Omental fat pad (tissue), 4 donors: Measurements from ENCODE around the gene GPR155. TPM values are rescaled to one million over a fixed set of nuclear protein-coding genes. Genes with fewer than 3 reads are reported as not detected.
"Not testable (repeated sequence)": the region's sequence is repeated elsewhere in the genome, so short reads cannot be mapped to it uniquely, and the experiment has no call there.

Experiments used
- ATAC-seq: fragments of 150-250 bp; one replicate; pipeline ENCODE4 v1.9.1; 2016; ENCODE audit warnings: mild to moderate bottlenecking, moderate library complexity; ENCODE audit not compliant: low FRiP score
- DNase-seq: peaks from one replicate; pipeline ENCODE4 v3.0.0-alpha.2; 2019; ENCODE audit warnings: low spot score
- total RNA-seq, 4 donors: library from RNA; depleted of rRNA; stranded (reverse); fragments of >200 nt; gene quantifications; one replicate each; pipeline ENCODE4 v1.1.0, GENCODE V29; 2016
- TF ChIP-seq, protein P1 (sequence below), 3 donors: fragments of 450-650 bp; IDR thresholded peaks; one replicate each; pipeline ENCODE4 v1.5.1; 2016 to 2017; ENCODE audit warnings: antibody characterized with exemption in 3 of 3, mild to moderate bottlenecking in 3 of 3, moderate library complexity in 2 of 3

GPR155 gene
- total RNA-seq, 4 donors from 2014 or later = 3.6 to 8.0 (median 6.2) TPM

DNA sequence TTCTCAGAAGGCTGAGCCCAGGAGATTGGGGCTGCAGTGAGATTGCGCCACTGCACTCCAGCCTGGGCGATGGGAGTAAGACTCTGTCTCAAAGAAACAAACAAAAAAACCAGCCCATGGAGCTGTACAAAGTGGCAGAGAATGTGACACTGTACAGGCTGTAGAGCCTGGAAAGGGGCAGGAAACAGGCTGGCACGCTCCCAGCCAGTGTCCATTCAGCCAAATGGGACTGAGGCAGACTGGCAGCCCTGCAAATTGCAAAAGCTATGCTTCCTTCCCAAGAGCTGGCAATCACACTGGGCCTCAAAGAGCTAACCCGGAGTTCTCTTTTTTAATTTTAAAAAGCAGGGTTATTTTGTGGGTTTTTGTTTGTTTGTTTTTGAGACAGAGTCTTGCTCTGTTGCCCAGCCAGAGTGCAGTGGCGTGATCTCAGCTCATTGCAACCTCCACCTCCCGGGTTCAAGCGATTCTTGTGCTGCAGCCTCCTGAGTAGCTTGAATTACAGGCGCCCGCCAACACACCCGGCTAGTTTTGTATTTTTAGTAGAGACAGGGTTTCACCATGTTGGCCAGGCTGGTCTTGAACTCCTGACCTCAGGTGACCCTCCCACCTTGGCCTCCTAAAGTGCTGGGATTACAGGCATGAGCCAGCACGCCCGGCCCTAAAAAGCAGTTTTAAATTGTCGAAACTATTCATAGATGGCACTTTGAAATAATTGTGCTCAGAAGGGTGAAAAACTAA lies 48.5 kb downstream of the GPR155 start:
- TF ChIP-seq, protein P1, sequence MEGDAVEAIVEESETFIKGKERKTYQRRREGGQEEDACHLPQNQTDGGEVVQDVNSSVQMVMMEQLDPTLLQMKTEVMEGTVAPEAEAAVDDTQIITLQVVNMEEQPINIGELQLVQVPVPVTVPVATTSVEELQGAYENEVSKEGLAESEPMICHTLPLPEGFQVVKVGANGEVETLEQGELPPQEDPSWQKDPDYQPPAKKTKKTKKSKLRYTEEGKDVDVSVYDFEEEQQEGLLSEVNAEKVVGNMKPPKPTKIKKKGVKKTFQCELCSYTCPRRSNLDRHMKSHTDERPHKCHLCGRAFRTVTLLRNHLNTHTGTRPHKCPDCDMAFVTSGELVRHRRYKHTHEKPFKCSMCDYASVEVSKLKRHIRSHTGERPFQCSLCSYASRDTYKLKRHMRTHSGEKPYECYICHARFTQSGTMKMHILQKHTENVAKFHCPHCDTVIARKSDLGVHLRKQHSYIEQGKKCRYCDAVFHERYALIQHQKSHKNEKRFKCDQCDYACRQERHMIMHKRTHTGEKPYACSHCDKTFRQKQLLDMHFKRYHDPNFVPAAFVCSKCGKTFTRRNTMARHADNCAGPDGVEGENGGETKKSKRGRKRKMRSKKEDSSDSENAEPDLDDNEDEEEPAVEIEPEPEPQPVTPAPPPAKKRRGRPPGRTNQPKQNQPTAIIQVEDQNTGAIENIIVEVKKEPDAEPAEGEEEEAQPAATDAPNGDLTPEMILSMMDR (IDR thresholded peaks at IDR 0.05) = no peak
- DNase-seq = no peak
- no peak for ATAC-seq

DNA sequence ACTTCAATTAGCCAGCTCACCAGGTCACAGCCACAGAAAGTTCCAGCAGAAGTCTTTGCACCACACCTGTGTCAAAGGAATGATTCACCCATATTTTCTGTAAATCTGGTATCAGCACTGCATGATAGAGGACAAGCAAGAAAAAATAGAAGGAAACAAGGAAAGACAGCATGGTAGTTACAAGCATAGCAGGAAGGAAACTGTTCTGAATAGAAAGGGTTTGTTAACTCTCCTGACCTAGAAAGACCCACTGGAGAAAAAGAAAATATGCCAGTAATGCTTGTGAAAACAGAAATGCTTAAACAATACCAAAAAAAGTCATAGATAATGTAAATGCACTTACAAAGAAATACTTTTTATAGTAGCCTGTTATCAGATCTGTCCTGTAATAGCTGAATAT lies 50.5 kb downstream of the GPR155 start:
- DNase-seq (no peak), ATAC-seq (no peak)
- TF ChIP-seq, protein P1 (IDR thresholded peaks at IDR 0.05) = no peak

DNA sequence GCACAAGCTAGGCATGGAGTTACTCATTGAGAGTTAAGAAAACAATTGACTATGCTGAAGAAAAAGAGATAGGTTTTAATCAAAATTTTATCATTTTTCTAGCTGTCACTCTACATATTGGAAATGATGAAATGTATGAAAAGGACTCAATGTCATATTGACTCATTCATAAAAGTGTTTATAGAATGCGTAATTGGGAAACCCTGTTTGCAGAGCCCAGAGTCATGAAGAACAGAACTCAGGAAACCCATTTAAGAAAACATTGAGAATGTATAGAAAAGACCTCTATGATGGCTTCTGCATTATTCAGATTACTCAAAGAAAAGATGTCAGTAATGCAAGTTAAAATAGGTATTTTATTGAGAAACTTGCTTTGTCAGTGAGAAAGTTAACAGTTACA lies 54.9 kb downstream of the GPR155 start:
- ATAC-seq = no peak
- no peak for DNase-seq
- TF ChIP-seq, protein P1 (IDR thresholded peaks at IDR 0.05) = no peak

DNA sequence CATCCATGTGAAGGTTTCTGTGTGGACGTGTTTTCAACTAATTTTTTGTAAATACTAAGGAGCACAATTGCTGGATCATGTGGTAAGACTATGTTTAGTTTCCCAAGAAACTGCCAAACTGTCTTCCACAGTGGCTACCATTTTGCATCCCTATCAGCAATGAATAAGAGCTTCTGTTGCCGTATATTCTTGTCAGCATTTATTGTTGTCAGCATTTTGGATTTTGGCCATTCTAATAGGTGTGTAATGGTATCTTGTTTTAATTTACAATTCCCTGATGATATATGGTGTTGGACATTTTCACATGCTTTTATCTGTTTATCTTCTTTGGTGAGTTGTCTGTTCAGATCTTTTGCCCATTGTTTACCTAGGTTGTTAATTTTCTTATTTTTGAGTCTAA lies 56.8 kb downstream of the GPR155 start:
- TF ChIP-seq, protein P1 (IDR thresholded peaks at IDR 0.05) = no peak
- ATAC-seq (no peak), DNase-seq (no peak)

DNA sequence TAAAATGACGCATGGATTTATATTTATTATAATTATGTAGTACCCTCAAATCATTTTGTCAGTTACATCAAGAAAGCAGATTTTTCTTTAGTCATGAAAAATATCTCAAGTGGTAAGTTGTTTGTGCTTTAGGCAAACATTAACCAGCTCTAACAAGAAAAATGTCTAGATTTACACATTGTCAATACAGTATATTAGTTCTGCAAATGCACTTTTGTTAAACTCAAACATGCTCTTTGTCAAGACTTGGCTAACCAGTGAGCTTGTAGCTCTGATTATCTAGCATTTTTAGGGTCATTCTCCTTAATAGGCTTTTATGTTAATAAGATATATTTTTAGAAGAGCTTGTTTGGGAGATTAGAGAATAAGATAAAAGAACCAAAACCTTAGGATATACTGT lies 58.6 kb downstream of the GPR155 start:
- ATAC-seq = no peak
- TF ChIP-seq, protein P1 (IDR thresholded peaks at IDR 0.05) = no peak
- DNase-seq = no peak

DNA sequence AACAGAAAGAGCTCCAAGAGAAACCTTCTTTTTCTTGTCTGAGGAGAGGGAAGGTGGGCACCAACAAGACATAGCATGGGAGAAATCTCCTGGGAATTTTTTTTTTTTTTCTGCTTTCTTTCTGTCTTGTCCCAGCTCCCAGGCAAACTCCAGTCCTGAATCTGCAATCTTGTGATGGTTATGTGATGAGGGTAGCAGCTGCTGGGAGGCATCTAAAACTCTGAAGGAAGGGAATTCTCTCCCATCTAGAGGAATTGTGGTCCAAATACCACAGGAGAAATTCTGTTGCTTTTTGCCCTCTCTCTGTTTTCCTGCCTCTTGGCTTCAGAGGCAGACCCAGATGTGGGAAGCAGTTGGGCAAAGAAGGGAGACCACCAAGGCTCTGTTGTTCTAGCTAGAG lies 74.6 kb downstream of the GPR155 start:
- ATAC-seq (no peak), DNase-seq (no peak)
- TF ChIP-seq, protein P1 (IDR thresholded peaks at IDR 0.05) = no peak

DNA sequence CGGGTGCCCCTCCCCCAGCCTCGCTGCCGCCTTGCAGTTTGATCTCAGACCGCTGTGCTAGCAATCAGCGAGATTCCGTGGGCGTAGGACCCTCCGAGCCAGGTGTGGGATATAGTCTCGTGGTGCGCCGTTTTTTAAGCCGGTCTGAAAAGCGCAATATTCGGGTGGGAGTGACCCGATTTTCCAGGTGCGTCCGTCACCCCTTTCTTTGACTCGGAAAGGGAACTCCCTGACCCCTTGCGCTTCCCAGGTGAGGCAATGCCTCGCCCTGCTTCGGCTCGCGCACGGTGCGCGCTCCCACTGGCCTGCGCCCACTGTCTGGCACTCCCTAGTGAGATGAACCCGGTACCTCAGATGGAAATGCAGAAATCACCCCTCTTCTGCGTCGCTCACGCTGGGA lies 76.8 kb downstream of the GPR155 start:
- DNase-seq, ATAC-seq: not testable (repeated sequence)
